Gastroesophageal sphincter (tissue), 3 donors: ENCODE data around the gene MYH14.

Source experiments
- CTCF ChIP-seq, 4 experiments: fragments of 200-600 bp in 2 of 4; fragments of 450-650 bp in 2 of 4; sonication (generic) in 1 of 4; IDR thresholded peaks; one replicate each; pipeline ENCODE4 v1.5.1; 2017 to 2019; ENCODE audit warnings: antibody characterized with exemption in 4 of 4, mild to moderate bottlenecking in 2 of 4, moderate library complexity in 2 of 4
- POLR2A ChIP-seq, 2 donors: fragments of 450-650 bp; IDR thresholded peaks; one replicate each; pipeline ENCODE4 v1.6.1; 2017; ENCODE audit warnings: antibody characterized with exemption in 2 of 2, mild to moderate bottlenecking in 2 of 2, moderate library complexity in 1 of 2
- POLR2AphosphoS5 ChIP-seq: sonication (generic); formaldehyde crosslinking; IDR thresholded peaks from one replicate; pipeline ENCODE4 v1.6.1; 2017; ENCODE audit warnings: antibody characterized with exemption

DNA sequence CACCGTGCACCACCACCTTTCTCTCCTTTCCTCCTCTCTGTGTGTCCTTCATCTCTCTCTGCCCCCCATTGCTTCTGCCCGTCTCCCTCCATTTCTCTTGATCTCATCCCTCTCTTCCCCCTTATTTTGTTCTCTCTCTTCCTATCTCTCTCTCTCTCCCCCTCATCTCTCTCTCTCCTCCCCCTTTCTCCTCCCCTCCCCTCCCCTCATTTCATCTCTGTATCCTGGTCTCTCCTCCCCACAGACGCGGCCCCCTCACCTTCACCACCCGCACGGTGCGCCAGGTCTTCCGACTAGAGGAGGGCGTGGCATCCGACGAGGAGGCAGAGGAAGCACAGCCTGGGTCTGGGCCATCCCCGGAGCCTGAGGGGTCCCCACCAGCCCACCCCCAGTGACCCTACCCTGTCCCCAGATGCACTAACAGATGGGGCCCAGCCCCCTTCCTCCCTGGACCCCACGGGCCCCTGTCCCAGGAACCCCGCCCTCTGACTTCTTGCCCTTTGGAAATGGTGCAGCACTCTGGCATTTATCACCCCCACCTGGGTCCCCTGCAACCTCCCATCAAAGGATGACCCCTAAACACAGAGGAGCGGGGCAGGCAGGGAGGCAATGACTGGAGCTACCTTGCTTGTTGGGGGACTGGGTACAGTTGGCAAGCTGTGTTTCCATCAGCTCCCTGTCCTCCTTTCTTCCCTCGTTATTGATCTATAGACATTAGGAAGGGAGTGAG is 106.1 kb downstream of the MYH14 start:
- TF ChIP-seq CTCF (IDR thresholded peaks at IDR 0.05) (no peak), POLR2A (IDR thresholded peaks at IDR 0.05) (no peak), POLR2AphosphoS5 (no peak)
